ENCODE data around the gene E2F1. TPM values are rescaled to one million over a fixed set of nuclear protein-coding genes. Genes with fewer than 3 reads are reported as not detected.

The E2F1 gene
- total RNA-seq, 2 donors from 2014 or later: 26.9 to 33.7 TPM

DNA sequence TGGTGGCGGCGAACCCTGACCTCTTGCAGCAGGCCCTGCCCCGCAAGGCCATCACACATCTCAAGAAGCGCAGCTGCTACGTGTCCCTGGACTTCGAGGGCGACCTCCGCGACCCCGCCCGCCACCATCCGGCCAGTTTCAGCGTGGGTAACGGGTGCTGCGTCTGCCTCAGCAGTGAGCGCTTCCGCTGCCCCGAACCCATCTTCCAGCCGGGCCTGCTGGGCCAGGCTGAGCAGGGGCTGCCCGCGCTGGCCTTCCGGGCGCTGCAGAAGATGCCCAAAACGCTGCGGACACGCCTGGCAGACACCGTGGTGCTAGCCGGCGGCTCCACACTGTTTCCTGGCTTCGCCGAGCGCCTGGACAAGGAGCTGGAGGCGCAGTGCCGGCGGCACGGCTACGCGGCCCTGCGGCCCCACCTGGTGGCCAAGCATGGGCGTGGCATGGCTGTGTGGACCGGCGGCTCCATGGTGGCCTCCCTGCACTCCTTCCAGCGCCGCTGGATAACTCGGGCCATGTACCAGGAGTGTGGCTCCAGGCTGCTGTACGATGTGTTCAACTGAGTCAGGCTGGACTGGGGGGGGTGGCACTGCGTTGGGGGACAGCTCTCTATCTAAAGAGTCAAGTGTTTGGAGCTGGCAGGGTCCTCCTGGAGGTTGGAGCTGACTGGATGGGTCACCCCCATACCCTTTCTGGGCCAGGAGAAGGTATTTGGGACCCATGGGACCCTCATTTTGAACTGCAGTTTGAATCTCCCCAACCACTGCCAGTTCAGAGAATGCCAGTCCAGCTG, 18.3 kb downstream of the E2F1 start:
- peak overlapping the region; percentile 60 for H3K4me3 ChIP-seq (ENCODE audit: low read length)
- H3K9me3 ChIP-seq (ENCODE audit: control insufficient read depth, low read length): no peaks in the 10 kb centered on the region
- peaks cover 44% of the 10 kb centered on the region for H3K36me3 Mint-ChIP-seq (ENCODE audit: low read depth)
- TF ChIP-seq, protein P1, sequence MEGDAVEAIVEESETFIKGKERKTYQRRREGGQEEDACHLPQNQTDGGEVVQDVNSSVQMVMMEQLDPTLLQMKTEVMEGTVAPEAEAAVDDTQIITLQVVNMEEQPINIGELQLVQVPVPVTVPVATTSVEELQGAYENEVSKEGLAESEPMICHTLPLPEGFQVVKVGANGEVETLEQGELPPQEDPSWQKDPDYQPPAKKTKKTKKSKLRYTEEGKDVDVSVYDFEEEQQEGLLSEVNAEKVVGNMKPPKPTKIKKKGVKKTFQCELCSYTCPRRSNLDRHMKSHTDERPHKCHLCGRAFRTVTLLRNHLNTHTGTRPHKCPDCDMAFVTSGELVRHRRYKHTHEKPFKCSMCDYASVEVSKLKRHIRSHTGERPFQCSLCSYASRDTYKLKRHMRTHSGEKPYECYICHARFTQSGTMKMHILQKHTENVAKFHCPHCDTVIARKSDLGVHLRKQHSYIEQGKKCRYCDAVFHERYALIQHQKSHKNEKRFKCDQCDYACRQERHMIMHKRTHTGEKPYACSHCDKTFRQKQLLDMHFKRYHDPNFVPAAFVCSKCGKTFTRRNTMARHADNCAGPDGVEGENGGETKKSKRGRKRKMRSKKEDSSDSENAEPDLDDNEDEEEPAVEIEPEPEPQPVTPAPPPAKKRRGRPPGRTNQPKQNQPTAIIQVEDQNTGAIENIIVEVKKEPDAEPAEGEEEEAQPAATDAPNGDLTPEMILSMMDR (conservative IDR thresholded peaks at IDR 0.05): peak; percentile 98
- H3K36me3 ChIP-seq (ENCODE audit: control insufficient read depth, insufficient read depth, low read length): peaks cover 27% of the 10 kb centered on the region
- no peaks in the 10 kb centered on the region for H3K9me3 Mint-ChIP-seq
- no peak overlapping the region for H3K9ac ChIP-seq (ENCODE audit: extremely low read depth, low read length, poor library complexity, severe bottlenecking)
- H3K27ac ChIP-seq (ENCODE audit: low read depth, low read length): no peak overlapping the region
- H3K4me3 Mint-ChIP-seq: peak overlapping the region; percentile 53
- H3K27me3 ChIP-seq (ENCODE audit: control insufficient read depth, insufficient read depth, low read length, poor library complexity, severe bottlenecking): no peaks in the 10 kb centered on the region
- H3K27me3 Mint-ChIP-seq (ENCODE audit: insufficient read depth): peaks cover 4% of the 10 kb centered on the region
- WGBS, 2 experiments (ENCODE audit: insufficient coverage in 1 of 2, insufficient read length in 1 of 2): 34 to 55% methylated on average over 35 to 47 of the region's 47 CpGs
- peaks cover 26% of the 10 kb centered on the region for H3K4me1 Mint-ChIP-seq
- H3K4me1 ChIP-seq (ENCODE audit: control insufficient read depth, insufficient read depth, low read length): peaks cover 6% of the 10 kb centered on the region
- DNase-seq: peak; percentile 93
- H3K27ac Mint-ChIP-seq: no peak overlapping the region

DNA sequence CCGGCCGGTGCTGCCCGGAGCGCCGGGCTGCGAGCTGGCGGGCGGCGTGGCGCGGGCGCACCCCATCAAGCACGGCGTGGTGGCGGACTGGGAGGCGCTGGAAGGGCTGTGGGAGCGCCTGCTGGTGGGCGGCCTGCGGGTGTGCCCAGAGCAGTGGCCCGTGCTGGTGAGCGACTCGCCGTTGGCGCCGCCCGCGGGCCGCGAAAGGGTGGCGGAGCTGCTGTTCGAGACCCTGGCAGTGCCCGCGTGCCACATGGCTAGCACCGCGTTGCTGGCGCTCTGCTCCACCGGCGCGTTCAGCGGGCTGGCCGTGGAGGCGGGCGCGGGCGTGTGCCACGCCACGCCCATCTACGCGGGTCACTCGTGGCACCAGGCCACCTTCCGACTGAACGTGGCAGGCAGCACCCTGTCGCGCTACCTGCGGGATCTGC, 18.9 kb downstream of the E2F1 start:
- Histone ChIP-seq H3K4me3 (ENCODE audit: low read length) (peak overlapping the region; percentile 60), H3K27ac (ENCODE audit: low read depth, low read length) (no peak overlapping the region), H3K9me3 (ENCODE audit: control insufficient read depth, low read length) (no peaks in the 10 kb centered on the region), H3K4me1 (ENCODE audit: control insufficient read depth, insufficient read depth, low read length) (peaks cover under 1% of the 10 kb centered on the region), H3K27me3 (ENCODE audit: control insufficient read depth, insufficient read depth, low read length, poor library complexity, severe bottlenecking) (no peaks in the 10 kb centered on the region), H3K36me3 (ENCODE audit: control insufficient read depth, insufficient read depth, low read length) (peaks cover 27% of the 10 kb centered on the region), H3K9ac (ENCODE audit: extremely low read depth, low read length, poor library complexity, severe bottlenecking) (no peak overlapping the region)
- DNase-seq: peak; percentile 70
- H3K4me1 Mint-ChIP-seq: peaks cover 23% of the 10 kb centered on the region
- peak overlapping the region; percentile 53 for H3K4me3 Mint-ChIP-seq
- H3K9me3 Mint-ChIP-seq: no peaks in the 10 kb centered on the region
- TF ChIP-seq, protein P1 (conservative IDR thresholded peaks at IDR 0.05): no peak
- peaks cover 4% of the 10 kb centered on the region for H3K27me3 Mint-ChIP-seq (ENCODE audit: insufficient read depth)
- peaks cover 44% of the 10 kb centered on the region for H3K36me3 Mint-ChIP-seq (ENCODE audit: low read depth)
- no peak overlapping the region for H3K27ac Mint-ChIP-seq
- 39 to 58% methylated on average over 20 to 55 of the region's 55 CpGs for WGBS, 2 experiments (ENCODE audit: insufficient coverage in 1 of 2, insufficient read length in 1 of 2)

DNA sequence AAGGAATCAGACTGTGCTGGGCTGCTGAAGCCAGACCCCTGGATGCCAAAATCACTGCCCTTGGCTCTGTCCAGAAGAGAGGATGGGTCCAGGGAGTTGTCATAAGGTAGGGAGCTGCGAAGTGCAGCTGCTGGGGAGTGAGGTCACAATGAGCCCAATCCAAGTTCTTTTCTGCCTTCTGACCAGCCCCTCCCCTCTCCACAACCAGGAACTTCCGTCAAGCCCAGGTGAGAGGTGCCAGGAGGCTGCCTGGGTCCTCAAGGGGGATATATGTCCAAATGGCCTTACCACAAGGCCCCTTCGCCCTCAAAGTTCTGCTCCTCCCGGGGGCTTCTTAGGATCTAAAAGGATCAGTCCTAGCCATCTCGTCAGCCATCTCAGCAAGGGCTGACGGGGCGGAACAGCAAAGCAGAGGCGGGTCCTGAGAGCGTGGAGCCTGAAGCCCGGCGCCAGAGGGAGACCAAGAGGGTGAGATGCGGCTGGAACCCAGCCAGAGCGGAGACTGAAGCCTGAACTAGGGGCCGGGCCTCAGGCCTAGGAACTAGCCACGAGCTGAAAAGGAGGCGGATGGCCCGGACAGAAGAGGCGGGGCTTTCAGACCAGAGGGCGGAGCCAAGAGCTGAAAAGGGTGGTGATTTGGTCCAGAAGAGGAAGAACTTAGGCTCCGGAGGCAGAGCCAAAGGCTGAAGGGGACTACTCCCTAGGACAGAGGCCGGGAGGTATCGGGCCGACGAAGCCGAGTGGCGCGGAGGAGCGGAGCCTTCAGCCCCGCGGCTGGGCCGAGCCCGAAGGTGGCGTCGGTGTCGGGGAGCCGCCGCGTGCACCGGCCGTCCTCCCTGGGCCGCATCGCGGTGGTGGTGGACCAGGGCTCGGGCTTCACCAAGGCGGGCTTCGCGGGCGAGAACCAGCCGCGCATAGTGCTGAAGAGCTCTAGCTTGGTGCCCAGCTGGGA, 19.6 kb downstream of the E2F1 start, which contains the start of gene ACTL10:
ACTL10 (plus strand) TSS at position 651 of the 952 bp plus-strand sequence. CDS start 555 bp downstream, outside the sequence.
- Histone ChIP-seq H3K27me3 (ENCODE audit: control insufficient read depth, insufficient read depth, low read length, poor library complexity, severe bottlenecking) (no peaks in the 10 kb centered on the region), H3K27ac (ENCODE audit: low read depth, low read length) (no peak within 1 kb of the TSS), H3K4me1 (ENCODE audit: control insufficient read depth, insufficient read depth, low read length) (no peaks in the 10 kb centered on the region), H3K9me3 (ENCODE audit: control insufficient read depth, low read length) (no peaks in the 10 kb centered on the region), H3K9ac (ENCODE audit: extremely low read depth, low read length, poor library complexity, severe bottlenecking) (peak within 1 kb of the TSS; percentile 11), H3K4me3 (ENCODE audit: low read length) (peak within 1 kb of the TSS; percentile 60), H3K36me3 (ENCODE audit: control insufficient read depth, insufficient read depth, low read length) (peaks cover 22% of the 10 kb centered on the region)
- Mint-ChIP-seq H3K4me1 (peaks cover 19% of the 10 kb centered on the region), H3K27ac (peak within 1 kb of the TSS; percentile 78), H3K4me3 (peak within 1 kb of the TSS; percentile 53), H3K9me3 (no peaks in the 10 kb centered on the region), H3K36me3 (ENCODE audit: low read depth) (peaks cover 37% of the 10 kb centered on the region), H3K27me3 (ENCODE audit: insufficient read depth) (peaks cover 4% of the 10 kb centered on the region)
- WGBS, 2 experiments (ENCODE audit: insufficient coverage in 1 of 2, insufficient read length in 1 of 2): 20 to 39% methylated on average over 25 to 50 of the region's 50 CpGs
- TF ChIP-seq, protein P1 (conservative IDR thresholded peaks at IDR 0.05): peak; percentile 60
- peak; percentile 97 for DNase-seq
